A549 (cell line): ENCODE results near the gene YDJC. TPM values are rescaled to one million over a fixed set of nuclear protein-coding genes. Genes with fewer than 3 reads are reported as not detected.

Experiments
- ATAC-seq, 2 experiments: fragments of 200-7000 bp in 1 of 2; fragments of >200 bp in 1 of 2; cut with Nextera tagmentation in 1 of 2; cut with Tn5 transposase in 1 of 2; 3 replicates each; pipeline versions ENCODE4 v1.8.0 to v1.9.1; 2018 to 2020; ENCODE audit warnings: mild to moderate bottlenecking in 1 of 2, moderate library complexity in 1 of 2
- CTCF ChIA-PET: fragments of 300-600 bp; sonication (Branson Sonifier 250); formaldehyde crosslinking; extraction: SDS; loops from one replicate; lab custom pipeline; 2021; ENCODE audit warnings: antibody characterized with exemption, inconsistent platforms; lab: Yijun Ruan, JAX
- POLR2A ChIA-PET: fragments of 350-600 bp; formaldehyde crosslinking; extraction: SDS; loops from one replicate; lab custom pipeline; 2021; ENCODE audit warnings: antibody characterized with exemption, inconsistent platforms; lab: Yijun Ruan, JAX
- DNase-seq, 2 experiments: peaks; one replicate each; pipeline versions ENCODE4 v3.0.0 to v3.0.0-alpha.2; 2011 to 2016; ENCODE audit warnings: low read depth in 1 of 2, low spot score in 1 of 2
- FAIRE-seq: peaks from 2 replicates; lab custom pipeline; 2011; peaks lifted over from hg19 to GRCh38; lab: Jason Lieb, UNC
- H3K27ac ChIP-seq, 2 experiments: fragments of >200 bp; sonication (Bioruptor Twin); formaldehyde crosslinking; 3 replicates each; pipeline ENCODE4 v1.5.1; 2016 to 2017
- H3K4me1 ChIP-seq: fragments of >200 bp; sonication (Bioruptor Twin); formaldehyde crosslinking; 3 replicates; pipeline ENCODE4 v1.6.1; 2016
- H3K4me2 ChIP-seq: fragments of >200 bp; sonication (Bioruptor Twin); formaldehyde crosslinking; 3 replicates; pipeline ENCODE4 v1.6.1; 2016
- H3K4me3 ChIP-seq: fragments of >200 bp; sonication (Bioruptor Twin); formaldehyde crosslinking; 3 replicates; pipeline ENCODE4 v1.5.1; 2016
- H3K9me3 ChIP-seq: fragments of >200 bp; sonication (Bioruptor Twin); formaldehyde crosslinking; 3 replicates; pipeline ENCODE4 v1.6.1; 2016
- BHLHE40 ChIP-seq: IDR thresholded peaks from 2 replicates; pipeline ENCODE4 v1.6.1; 2012; ENCODE audit warnings: low read depth, low read length, inconsistent platforms
- CBX2 ChIP-seq: fragments of 200-600 bp; sonication (generic); IDR thresholded peaks from 2 replicates; pipeline ENCODE4 v1.6.1; 2016; ENCODE audit warnings: low read depth, mild to moderate bottlenecking, borderline replicate concordance
- CEBPB ChIP-seq, 2 experiments: fragments of >200 bp in 1 of 2; sonication (Bioruptor Twin) in 1 of 2; formaldehyde crosslinking in 1 of 2; IDR thresholded peaks; 2 replicates each; pipeline ENCODE4 v1.6.1; 2012 to 2016
- CHD4 ChIP-seq: fragments of 200-600 bp; sonication (generic); IDR thresholded peaks from 2 replicates; pipeline ENCODE4 v1.6.1; 2016; ENCODE audit warnings: antibody characterized with exemption, mild to moderate bottlenecking, borderline replicate concordance
- EHF ChIP-seq: fragments of 250-450 bp; sonication (Bioruptor Pico); IDR thresholded peaks from 2 replicates; pipeline ENCODE4 v1.5.0; 2020; ENCODE audit warnings: mild to moderate bottlenecking
- EHMT2 ChIP-seq: fragments of 200-600 bp; sonication (generic); IDR thresholded peaks from 2 replicates; pipeline ENCODE4 v1.6.1; 2016; ENCODE audit warnings: antibody characterized with exemption, low read depth, mild to moderate bottlenecking, moderate library complexity
- EP300 ChIP-seq, 2 experiments: fragments of >200 bp; sonication (Bioruptor Twin); formaldehyde crosslinking; IDR thresholded peaks; 2 replicates in 1 of 2; 3 replicates in 1 of 2; pipeline ENCODE4 v1.6.1; 2016 to 2017
- FOSB ChIP-seq: fragments of 250-450 bp; sonication (Bioruptor Pico); IDR thresholded peaks from 2 replicates; pipeline ENCODE4 v1.5.0; 2020; ENCODE audit warnings: mild to moderate bottlenecking, moderate library complexity
- FOSL2 ChIP-seq, 2 experiments: fragments of 450-650 bp in 1 of 2; fragments of >200 bp in 1 of 2; sonication (Bioruptor Twin) in 1 of 2; formaldehyde crosslinking; IDR thresholded peaks; 2 replicates each; pipeline versions ENCODE4 v1.5.0 to v1.6.1; 2016 to 2020; ENCODE audit warnings: mild to moderate bottlenecking in 1 of 2, moderate library complexity in 1 of 2
- GATA3 ChIP-seq: IDR thresholded peaks from 2 replicates; pipeline ENCODE4 v1.6.1; 2012; ENCODE audit warnings: borderline replicate concordance
- HEYL ChIP-seq: fragments of 250-450 bp; sonication (Bioruptor Pico); IDR thresholded peaks from 2 replicates; pipeline ENCODE4 v1.8.0; 2021; ENCODE audit warnings: mild to moderate bottlenecking, moderate library complexity
- HMGXB4 ChIP-seq: fragments of 250-450 bp; sonication (Bioruptor Pico); IDR thresholded peaks from 2 replicates; pipeline ENCODE4 v1.5.0; 2021; ENCODE audit warnings: mild to moderate bottlenecking, moderate library complexity, borderline replicate concordance
- HOXB13 ChIP-seq: fragments of 250-450 bp; sonication (Bioruptor Pico); IDR thresholded peaks from 2 replicates; pipeline ENCODE4 v1.5.0; 2020; ENCODE audit warnings: low read depth, mild to moderate bottlenecking, moderate library complexity
- KDM5A ChIP-seq: fragments of 200-600 bp; sonication (generic); IDR thresholded peaks from 2 replicates; pipeline ENCODE4 v1.6.1; 2016; ENCODE audit warnings: antibody characterized with exemption, mild to moderate bottlenecking
- MAZ ChIP-seq: fragments of 150-350 bp; IDR thresholded peaks from 2 replicates; pipeline ENCODE4 v1.6.1; 2014; ENCODE audit warnings: antibody characterized with exemption, low read depth, low read length, borderline replicate concordance
- NR3C1 ChIP-seq: fragments of >200 bp; sonication (Bioruptor Twin); formaldehyde crosslinking; IDR thresholded peaks from 3 replicates; pipeline ENCODE4 v1.6.1; 2017
- PHF8 ChIP-seq: fragments of 200-600 bp; sonication (generic); IDR thresholded peaks from 2 replicates; pipeline ENCODE4 v1.6.1; 2016; ENCODE audit warnings: low read depth, mild to moderate bottlenecking, antibody characterized with exemption, moderate library complexity, borderline replicate concordance
- POLR2A ChIP-seq: IDR thresholded peaks from 2 replicates; pipeline ENCODE4 v1.6.1; 2012; ENCODE audit warnings: mild to moderate bottlenecking, low read length
- POLR2AphosphoS2 ChIP-seq: conservative IDR thresholded peaks from 2 replicates; pipeline ENCODE4 v1.6.1; 2012; ENCODE audit warnings: low read length, improper control_type of control experiment, inconsistent platforms
- RAD21 ChIP-seq, 2 experiments: fragments of >200 bp in 1 of 2; sonication (Bioruptor Twin) in 1 of 2; formaldehyde crosslinking in 1 of 2; IDR thresholded peaks in 1 of 2; conservative IDR thresholded peaks in 1 of 2; 2 replicates in 1 of 2; 3 replicates in 1 of 2; pipeline ENCODE4 v1.6.1; 2012 to 2018; ENCODE audit warnings: inconsistent platforms in 1 of 2
- RFX5 ChIP-seq: fragments of 450-650 bp; IDR thresholded peaks from 2 replicates; pipeline ENCODE4 v1.7.1; 2014; ENCODE audit warnings: antibody characterized with exemption, mild to moderate bottlenecking, moderate library complexity
- SMC3 ChIP-seq: fragments of >200 bp; sonication (Bioruptor Twin); formaldehyde crosslinking; IDR thresholded peaks from 3 replicates; pipeline ENCODE4 v1.6.1; 2018; ENCODE audit warnings: inconsistent platforms
- TP53 ChIP-seq: fragments of 250-450 bp; sonication (Bioruptor Pico); IDR thresholded peaks from 2 replicates; pipeline ENCODE4 v1.5.0; 2021; ENCODE audit warnings: mild to moderate bottlenecking, moderate library complexity
- ZSCAN20 ChIP-seq: fragments of 250-450 bp; sonication (Bioruptor Pico); IDR thresholded peaks from 2 replicates; pipeline ENCODE4 v1.8.0; 2022; ENCODE audit warnings: mild to moderate bottlenecking, moderate library complexity
- WGBS: methylation state at CpG from one replicate; pipeline ENCODE4 v1.1.6; 2017; ENCODE audit errors: missing lambda C conversion rate; 5-methylcytosine and 5-hydroxymethylcytosine counted together
- polyA plus RNA-seq, 4 experiments: library from polyadenylated mRNA; depleted of rRNA in 3 of 4; stranded (reverse); fragments of >200 nt; fragmentation: RNase III in 1 of 4; extraction: RNeasy Plus Mini Kit Qiagen cat#74134 plus additional on column Dnase treatment in 1 of 4; gene quantifications; 2 replicates in 3 of 4; 3 replicates in 1 of 4; pipeline ENCODE4 v1.2.3, GENCODE V29; 2011 to 2017
- TF ChIP-seq, protein P1 (sequence below): fragments of >200 bp; sonication (Bioruptor Twin); formaldehyde crosslinking; IDR thresholded peaks from 3 replicates; pipeline ENCODE4 v1.6.1; 2016
- TF ChIP-seq, protein P2 (sequence below): fragments of 450-650 bp; IDR thresholded peaks from 2 replicates; pipeline ENCODE4 v1.6.1; 2014; ENCODE audit warnings: antibody characterized with exemption
- TF ChIP-seq, protein P3 (sequence below): fragments of >200 bp; sonication (Bioruptor Twin); formaldehyde crosslinking; IDR thresholded peaks from 3 replicates; pipeline ENCODE4 v1.5.1; 2016

The YDJC gene
- polyA plus RNA-seq, 2 of the 4 experiments (the other 2 are of a cell fraction) = 24.8 to 28.3 TPM

GRCh38 chr22:21592422-21592821 lies 37.4 kb downstream of the YDJC start:
- CTCF ChIA-PET = interaction anchor here (0.9 to 2.5 kb wide), 6 partner anchors 12 to 50 kb away, joined by 3 to 10 read pairs (median 4); partner anchors contain the start of genes SDF2L1 and YDJC
- Histone ChIP-seq H3K4me3 (no peak overlapping the region), H3K9me3 (no peaks in the 10 kb centered on the region)
- TF ChIP-seq FOSL2 (IDR thresholded peaks at IDR 0.05) (no peak), FOSL2 (CRISPR knock-in tag; IDR thresholded peaks at IDR 0.05) (no peak), FOSB (CRISPR knock-in tag) (no peak), EHMT2 (no peak), PHF8 (no peak), TP53 (no peak), HOXB13 (no peak), CEBPB (IDR thresholded peaks at IDR 0.05) (no peak), ZSCAN20 (CRISPR knock-in tag) (no peak), EHF (no peak), RFX5 (no peak), GATA3 (no peak), POLR2AphosphoS2 (no peak), CBX2 (no peak), KDM5A (no peak), NR3C1 (no peak)
- TF ChIP-seq, protein P1, sequence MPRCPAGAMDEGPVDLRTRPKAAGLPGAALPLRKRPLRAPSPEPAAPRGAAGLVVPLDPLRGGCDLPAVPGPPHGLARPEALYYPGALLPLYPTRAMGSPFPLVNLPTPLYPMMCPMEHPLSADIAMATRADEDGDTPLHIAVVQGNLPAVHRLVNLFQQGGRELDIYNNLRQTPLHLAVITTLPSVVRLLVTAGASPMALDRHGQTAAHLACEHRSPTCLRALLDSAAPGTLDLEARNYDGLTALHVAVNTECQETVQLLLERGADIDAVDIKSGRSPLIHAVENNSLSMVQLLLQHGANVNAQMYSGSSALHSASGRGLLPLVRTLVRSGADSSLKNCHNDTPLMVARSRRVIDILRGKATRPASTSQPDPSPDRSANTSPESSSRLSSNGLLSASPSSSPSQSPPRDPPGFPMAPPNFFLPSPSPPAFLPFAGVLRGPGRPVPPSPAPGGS = no peak
- TF ChIP-seq, all 56 proteins: peak for 0
- H3K4me2 ChIP-seq = no peak overlapping the region
- no peak for ATAC-seq
- DNase-seq = no peak
- WGBS = 83% methylated on average over 2 of the region's 3 CpGs
- POLR2A ChIA-PET = no interaction called here
- no peaks in the 10 kb centered on the region for H3K4me1 ChIP-seq
- no peak for FAIRE-seq
- no peak overlapping the region for H3K27ac ChIP-seq

GRCh38 chr22:21591695-21592094 lies 38.1 kb downstream of the YDJC start:
- H3K9me3 ChIP-seq = no peaks in the 10 kb centered on the region
- POLR2A ChIA-PET = no interaction called here
- TF ChIP-seq HEYL (CRISPR knock-in tag) = no peak
- CTCF ChIA-PET = interaction anchor here (1.0 to 2.5 kb wide), 2 partner anchors 17 to 51 kb away, joined by 3 to 10 read pairs; partner anchors contain the start of gene SDF2L1
- no peak for ATAC-seq
- 89% methylated on average over 9 of the region's 9 CpGs for WGBS
- DNase-seq = no peak
- FAIRE-seq = no peak
- H3K27ac ChIP-seq = no peak overlapping the region
- H3K4me2 ChIP-seq = no peak overlapping the region
- H3K4me1 ChIP-seq = no peaks in the 10 kb centered on the region
- no peak overlapping the region for H3K4me3 ChIP-seq

DNA sequence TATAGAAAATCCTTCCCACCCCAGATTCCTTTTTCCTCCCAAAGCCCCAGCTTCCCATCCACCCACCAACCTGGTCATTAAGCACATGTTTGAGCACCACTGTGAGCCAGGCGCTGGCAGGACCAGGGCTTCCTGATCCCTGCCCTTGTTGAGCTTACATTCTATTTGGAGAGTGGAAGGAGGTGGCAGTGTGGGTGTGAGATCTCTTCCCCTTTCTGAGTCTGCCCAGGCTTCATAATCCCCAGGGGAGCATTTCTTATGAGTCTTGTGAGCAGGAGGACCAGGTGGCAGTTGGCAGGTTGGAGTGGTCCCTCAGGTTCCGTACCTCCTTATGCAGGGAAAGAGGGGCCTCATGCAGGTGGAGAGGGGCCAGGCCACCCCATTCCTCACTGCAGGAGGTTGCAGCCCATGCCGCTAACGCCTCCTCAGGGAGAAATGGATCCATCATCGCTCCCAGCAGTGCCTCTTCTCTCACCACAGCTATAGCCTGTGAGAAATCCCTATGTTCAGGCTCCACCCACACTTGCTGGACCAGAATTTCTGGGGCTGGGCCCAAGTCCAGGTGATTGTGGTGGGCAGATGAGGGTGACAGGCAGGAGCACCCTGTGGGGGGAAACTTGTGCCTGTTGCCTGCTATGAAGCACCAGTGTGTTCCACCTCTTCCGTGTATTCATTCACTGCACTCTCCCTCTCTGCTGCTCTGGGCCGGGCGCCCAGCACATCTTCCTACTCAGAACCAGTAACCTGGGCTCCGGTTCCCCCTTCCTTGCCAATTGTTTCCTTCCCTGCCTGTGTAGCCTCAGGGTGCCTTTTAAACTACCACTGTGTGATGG lies 38.8 kb downstream of the YDJC start:
- ChIA-PET POLR2A (no interaction called here), CTCF (no interaction called here)
- no peak for FAIRE-seq
- no peak for DNase-seq
- H3K4me3 ChIP-seq = no peak overlapping the region
- no peaks in the 10 kb centered on the region for H3K9me3 ChIP-seq
- no peak overlapping the region for H3K4me2 ChIP-seq
- H3K4me1 ChIP-seq = no peaks in the 10 kb centered on the region
- ATAC-seq = no peak
- WGBS = 90% methylated on average over 5 of the region's 9 CpGs
- no peak overlapping the region for H3K27ac ChIP-seq
- TF ChIP-seq HMGXB4 (CRISPR knock-in tag) (no peak), EP300 (IDR thresholded peaks at IDR 0.05) (no peak), HOXB13 (no peak), EHMT2 (no peak), RAD21 (conservative IDR thresholded peaks at IDR 0.05 in 1 of 2, IDR thresholded peaks at IDR 0.05 in 1 of 2) (no peak), FOSB (CRISPR knock-in tag) (no peak), MAZ (no peak), ZSCAN20 (CRISPR knock-in tag) (no peak), BHLHE40 (no peak), SMC3 (no peak), CHD4 (no peak), POLR2A (no peak)
- TF ChIP-seq, protein P1 = no peak
- TF ChIP-seq, protein P2, sequence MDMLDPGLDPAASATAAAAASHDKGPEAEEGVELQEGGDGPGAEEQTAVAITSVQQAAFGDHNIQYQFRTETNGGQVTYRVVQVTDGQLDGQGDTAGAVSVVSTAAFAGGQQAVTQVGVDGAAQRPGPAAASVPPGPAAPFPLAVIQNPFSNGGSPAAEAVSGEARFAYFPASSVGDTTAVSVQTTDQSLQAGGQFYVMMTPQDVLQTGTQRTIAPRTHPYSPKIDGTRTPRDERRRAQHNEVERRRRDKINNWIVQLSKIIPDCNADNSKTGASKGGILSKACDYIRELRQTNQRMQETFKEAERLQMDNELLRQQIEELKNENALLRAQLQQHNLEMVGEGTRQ = no peak
- TF ChIP-seq, protein P3, sequence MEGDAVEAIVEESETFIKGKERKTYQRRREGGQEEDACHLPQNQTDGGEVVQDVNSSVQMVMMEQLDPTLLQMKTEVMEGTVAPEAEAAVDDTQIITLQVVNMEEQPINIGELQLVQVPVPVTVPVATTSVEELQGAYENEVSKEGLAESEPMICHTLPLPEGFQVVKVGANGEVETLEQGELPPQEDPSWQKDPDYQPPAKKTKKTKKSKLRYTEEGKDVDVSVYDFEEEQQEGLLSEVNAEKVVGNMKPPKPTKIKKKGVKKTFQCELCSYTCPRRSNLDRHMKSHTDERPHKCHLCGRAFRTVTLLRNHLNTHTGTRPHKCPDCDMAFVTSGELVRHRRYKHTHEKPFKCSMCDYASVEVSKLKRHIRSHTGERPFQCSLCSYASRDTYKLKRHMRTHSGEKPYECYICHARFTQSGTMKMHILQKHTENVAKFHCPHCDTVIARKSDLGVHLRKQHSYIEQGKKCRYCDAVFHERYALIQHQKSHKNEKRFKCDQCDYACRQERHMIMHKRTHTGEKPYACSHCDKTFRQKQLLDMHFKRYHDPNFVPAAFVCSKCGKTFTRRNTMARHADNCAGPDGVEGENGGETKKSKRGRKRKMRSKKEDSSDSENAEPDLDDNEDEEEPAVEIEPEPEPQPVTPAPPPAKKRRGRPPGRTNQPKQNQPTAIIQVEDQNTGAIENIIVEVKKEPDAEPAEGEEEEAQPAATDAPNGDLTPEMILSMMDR = no peak
